Ecto neural progenitor cell (in vitro differentiated cells): Measurements from ENCODE around the gene IRF6.

Source experiments
- DNase-seq: peaks from one replicate; pipeline ENCODE4 v3.0.0-alpha.2; 2018; ENCODE audit warnings: low spot score

Gene IRF6

GRCh38 chr1:209790286-209791193 lies 15.4 kb downstream of the IRF6 start:
- no peak for DNase-seq

- DNase-seq: no peak
These were observed 16.7 kb downstream of the IRF6 start for GRCh38 chr1:209789245-209789644.

- DNase-seq: no peak
These were observed 18.4 kb downstream of the IRF6 start for GRCh38 chr1:209787551-209787950.

GRCh38 chr1:209786146-209786545 lies 19.8 kb downstream of the IRF6 start:
- no peak for DNase-seq

- no peak for DNase-seq
These were observed 20.4 kb downstream of the IRF6 start for GRCh38 chr1:209785592-209785991.

GRCh38 chr1:209784265-209785169 lies 21.4 kb downstream of the IRF6 start, which contains the start of gene C1orf74:
TSS of gene C1orf74 (minus strand) at chr1:209784559. CDS start at chr1:209783634, 925 bp downstream.
- peak; percentile 99 for DNase-seq

- DNase-seq: no peak
These were observed 22.6 kb downstream of the IRF6 start for GRCh38 chr1:209783386-209783785.

- no peak for DNase-seq
These were observed 25.7 kb downstream of the IRF6 start for GRCh38 chr1:209780268-209780667.

GRCh38 chr1:209778102-209778501 lies 27.8 kb downstream of the IRF6 start:
- no peak for DNase-seq

GRCh38 chr1:209777587-209777986 lies 28.4 kb downstream of the IRF6 start:
- DNase-seq: no peak

GRCh38 chr1:209775678-209776077 lies 30.3 kb downstream of the IRF6 start:
- DNase-seq: no peak

- no peak for DNase-seq
These were observed 31.4 kb downstream of the IRF6 start for GRCh38 chr1:209774592-209774991.

GRCh38 chr1:209772126-209772525 lies 33.8 kb downstream of the IRF6 start:
- DNase-seq: no peak

GRCh38 chr1:209770636-209771415 lies 35.1 kb downstream of the IRF6 start:
- DNase-seq: no peak

- no peak for DNase-seq
These were observed 36.0 kb downstream of the IRF6 start for GRCh38 chr1:209769971-209770370.

GRCh38 chr1:209769171-209769904 lies 36.6 kb downstream of the IRF6 start:
- DNase-seq: no peak

- DNase-seq: no peak
These were observed 37.6 kb downstream of the IRF6 start for GRCh38 chr1:209768354-209768774.

GRCh38 chr1:209767706-209768105 lies 38.2 kb downstream of the IRF6 start:
- DNase-seq: no peak

GRCh38 chr1:209767096-209767495 lies 38.8 kb downstream of the IRF6 start:
- DNase-seq: no peak

GRCh38 chr1:209766051-209766450 lies 39.9 kb downstream of the IRF6 start:
- no peak for DNase-seq

GRCh38 chr1:209761011-209761635 lies 44.8 kb downstream of the IRF6 start:
- no peak for DNase-seq
